Measurements from ENCODE around the gene PTPRG. TPM values are rescaled to one million over a fixed set of nuclear protein-coding genes. Genes with fewer than 3 reads are reported as not detected.

PTPRG gene
- polyA plus RNA-seq, 2 donors, result 1.1 to 1.6 TPM

- WGBS, 2 donors, result 1% methylated on average over 62 to 64 of the region's 64 CpGs
- Histone ChIP-seq H3K9me3 (ENCODE audit: control insufficient read depth in 2 of 2, insufficient read depth in 1 of 2, low read depth in 1 of 2, low read length in 1 of 2) (peaks cover 0 to 3% of the 10 kb centered on the region in 2 donors), H3K4me1 (ENCODE audit: control insufficient read depth in 2 of 2, insufficient read depth in 2 of 2, low read length in 1 of 2) (peaks cover 10 to 11% of the 10 kb centered on the region in 2 donors), H3K36me3 (ENCODE audit: control insufficient read depth in 2 of 2, insufficient read depth in 2 of 2, low read length in 1 of 2) (no peaks in the 10 kb centered on the region), H3K27ac (ENCODE audit: low read depth in 2 of 2, low read length in 1 of 2) (peak overlapping the region; percentile 86 to 91), H3K27me3 (ENCODE audit: control insufficient read depth in 1 of 2, insufficient read depth in 2 of 2, low read length in 2 of 2) (no peaks in the 10 kb centered on the region), H3K4me3 (ENCODE audit: low read depth in 1 of 2, low read length in 2 of 2) (peak overlapping the region; percentile 56 to 62)
These were observed 626 bp upstream of the PTPRG start for GRCh38 chr3:61560517-61561373.

- 1 to 3% methylated on average over 64 to 65 of the region's 65 CpGs for WGBS, 2 donors
- Histone ChIP-seq H3K36me3 (ENCODE audit: control insufficient read depth in 2 of 2, insufficient read depth in 2 of 2, low read length in 1 of 2) (no peaks in the 10 kb centered on the region), H3K27me3 (ENCODE audit: control insufficient read depth in 1 of 2, insufficient read depth in 2 of 2, low read length in 2 of 2) (no peaks in the 10 kb centered on the region), H3K9me3 (ENCODE audit: control insufficient read depth in 2 of 2, insufficient read depth in 1 of 2, low read depth in 1 of 2, low read length in 1 of 2) (peaks cover 0 to 3% of the 10 kb centered on the region in 2 donors), H3K27ac (ENCODE audit: low read depth in 2 of 2, low read length in 1 of 2) (peak overlapping the region; percentile 81 to 91), H3K4me1 (ENCODE audit: control insufficient read depth in 2 of 2, insufficient read depth in 2 of 2, low read length in 1 of 2) (peaks cover 10 to 11% of the 10 kb centered on the region in 2 donors), H3K4me3 (ENCODE audit: low read depth in 1 of 2, low read length in 2 of 2) (peak overlapping the region; percentile 56 to 62)
These were observed 810 bp downstream of the PTPRG start for GRCh38 chr3:61562042-61562720.

GRCh38 chr3:61562721-61563312 lies 1.4 kb downstream of the PTPRG start:
- Histone ChIP-seq H3K4me3 (ENCODE audit: low read depth in 1 of 2, low read length in 2 of 2) (peak overlapping the region; percentile 56 to 62), H3K4me1 (ENCODE audit: control insufficient read depth in 2 of 2, insufficient read depth in 2 of 2, low read length in 1 of 2) (peaks cover 10 to 11% of the 10 kb centered on the region in 2 donors), H3K9me3 (ENCODE audit: control insufficient read depth in 2 of 2, insufficient read depth in 1 of 2, low read depth in 1 of 2, low read length in 1 of 2) (peaks cover 0 to 3% of the 10 kb centered on the region in 2 donors), H3K36me3 (ENCODE audit: control insufficient read depth in 2 of 2, insufficient read depth in 2 of 2, low read length in 1 of 2) (no peaks in the 10 kb centered on the region), H3K27me3 (ENCODE audit: control insufficient read depth in 1 of 2, insufficient read depth in 2 of 2, low read length in 2 of 2) (no peaks in the 10 kb centered on the region), H3K27ac (ENCODE audit: low read depth in 2 of 2, low read length in 1 of 2) (peak overlapping the region; percentile 29 to 91)
- WGBS, 2 donors, result 1 to 2% methylated on average over 21 to 44 of the region's 44 CpGs

- Histone ChIP-seq H3K27ac (ENCODE audit: low read depth in 2 of 2, low read length in 1 of 2) (peak overlapping the region in 1 of 2 donors; percentile 20), H3K27me3 (ENCODE audit: control insufficient read depth in 1 of 2, insufficient read depth in 2 of 2, low read length in 2 of 2) (no peaks in the 10 kb centered on the region), H3K4me1 (ENCODE audit: control insufficient read depth in 2 of 2, insufficient read depth in 2 of 2, low read length in 1 of 2) (peaks cover 10 to 11% of the 10 kb centered on the region in 2 donors), H3K36me3 (ENCODE audit: control insufficient read depth in 2 of 2, insufficient read depth in 2 of 2, low read length in 1 of 2) (no peaks in the 10 kb centered on the region), H3K9me3 (ENCODE audit: control insufficient read depth in 2 of 2, insufficient read depth in 1 of 2, low read depth in 1 of 2, low read length in 1 of 2) (peaks cover 0 to under 1% of the 10 kb centered on the region in 2 donors), H3K4me3 (ENCODE audit: low read depth in 1 of 2, low read length in 2 of 2) (peak overlapping the region; percentile 56 to 62)
- 3 to 5% methylated on average over 51 to 52 of the region's 52 CpGs for WGBS, 2 donors
These were observed 2.2 kb downstream of the PTPRG start for GRCh38 chr3:61563313-61564271.

GRCh38 chr3:61564395-61565059 lies 3.2 kb downstream of the PTPRG start:
- Histone ChIP-seq H3K4me3 (ENCODE audit: low read depth in 1 of 2, low read length in 2 of 2) (peak overlapping the region; percentile 56 to 62), H3K27me3 (ENCODE audit: control insufficient read depth in 1 of 2, insufficient read depth in 2 of 2, low read length in 2 of 2) (no peaks in the 10 kb centered on the region), H3K9me3 (ENCODE audit: control insufficient read depth in 2 of 2, insufficient read depth in 1 of 2, low read depth in 1 of 2, low read length in 1 of 2) (no peaks in the 10 kb centered on the region), H3K27ac (ENCODE audit: low read depth in 2 of 2, low read length in 1 of 2) (peak overlapping the region in 1 of 2 donors; percentile 20), H3K36me3 (ENCODE audit: control insufficient read depth in 2 of 2, insufficient read depth in 2 of 2, low read length in 1 of 2) (no peaks in the 10 kb centered on the region), H3K4me1 (ENCODE audit: control insufficient read depth in 2 of 2, insufficient read depth in 2 of 2, low read length in 1 of 2) (peaks cover 10 to 11% of the 10 kb centered on the region in 2 donors)
- 5 to 9% methylated on average over 35 to 40 of the region's 40 CpGs for WGBS, 2 donors

- Histone ChIP-seq H3K4me1 (ENCODE audit: control insufficient read depth in 2 of 2, insufficient read depth in 2 of 2, low read length in 1 of 2) (peaks cover 10 to 11% of the 10 kb centered on the region in 2 donors), H3K9me3 (ENCODE audit: control insufficient read depth in 2 of 2, insufficient read depth in 1 of 2, low read depth in 1 of 2, low read length in 1 of 2) (no peaks in the 10 kb centered on the region), H3K27ac (ENCODE audit: low read depth in 2 of 2, low read length in 1 of 2) (no peak overlapping the region), H3K36me3 (ENCODE audit: control insufficient read depth in 2 of 2, insufficient read depth in 2 of 2, low read length in 1 of 2) (no peaks in the 10 kb centered on the region), H3K27me3 (ENCODE audit: control insufficient read depth in 1 of 2, insufficient read depth in 2 of 2, low read length in 2 of 2) (no peaks in the 10 kb centered on the region), H3K4me3 (ENCODE audit: low read depth in 1 of 2, low read length in 2 of 2) (no peak overlapping the region)
- 67 to 83% methylated on average over 4 of the region's 4 CpGs for WGBS, 2 donors
These were observed 4.2 kb downstream of the PTPRG start for GRCh38 chr3:61565569-61565968.

GRCh38 chr3:61568127-61568526 lies 6.8 kb downstream of the PTPRG start:
- no peak overlapping the region for H3K27ac ChIP-seq (ENCODE audit: low read depth in 2 of 2, low read length in 1 of 2)
- no peaks in the 10 kb centered on the region for H3K36me3 ChIP-seq (ENCODE audit: control insufficient read depth in 2 of 2, insufficient read depth in 2 of 2, low read length in 1 of 2)
- no peaks in the 10 kb centered on the region for H3K27me3 ChIP-seq (ENCODE audit: control insufficient read depth in 1 of 2, insufficient read depth in 2 of 2, low read length in 2 of 2)
- no peaks in the 10 kb centered on the region for H3K9me3 ChIP-seq (ENCODE audit: control insufficient read depth in 2 of 2, insufficient read depth in 1 of 2, low read depth in 1 of 2, low read length in 1 of 2)
- H3K4me1 ChIP-seq (ENCODE audit: control insufficient read depth in 2 of 2, insufficient read depth in 2 of 2, low read length in 1 of 2), result peaks cover 6 to 10% of the 10 kb centered on the region in 2 donors
- 92 to 98% methylated on average over 1 of the region's 1 CpG for WGBS, 2 donors
- H3K4me3 ChIP-seq (ENCODE audit: low read depth in 1 of 2, low read length in 2 of 2), result no peak overlapping the region

- Histone ChIP-seq H3K27ac (ENCODE audit: low read depth in 2 of 2, low read length in 1 of 2) (no peak overlapping the region), H3K9me3 (ENCODE audit: control insufficient read depth in 2 of 2, insufficient read depth in 1 of 2, low read depth in 1 of 2, low read length in 1 of 2) (no peaks in the 10 kb centered on the region), H3K36me3 (ENCODE audit: control insufficient read depth in 2 of 2, insufficient read depth in 2 of 2, low read length in 1 of 2) (no peaks in the 10 kb centered on the region), H3K4me3 (ENCODE audit: low read depth in 1 of 2, low read length in 2 of 2) (no peak overlapping the region), H3K27me3 (ENCODE audit: control insufficient read depth in 1 of 2, insufficient read depth in 2 of 2, low read length in 2 of 2) (no peaks in the 10 kb centered on the region), H3K4me1 (ENCODE audit: control insufficient read depth in 2 of 2, insufficient read depth in 2 of 2, low read length in 1 of 2) (no peaks in the 10 kb centered on the region)
- 71 to 76% methylated on average over 2 of the region's 2 CpGs for WGBS, 2 donors
These were observed 8.6 kb downstream of the PTPRG start for GRCh38 chr3:61569856-61570580.
